Ramos (cell line): ENCODE data around the gene FOXP1.

Source experiments
- in situ Hi-C: fragments of 300-500 bp; cut with MboI; formaldehyde crosslinking; loops from one replicate; pipeline ENCODE4 v1.14.3; 2022; ENCODE audit warnings: low sequenced_read_pairs; ENCODE audit not compliant: unreplicated experiment

Gene FOXP1

GRCh38 chr3:71214797-71215196 is 368.7 kb downstream of the FOXP1 start:
- in situ Hi-C loops, result no loop called here

- in situ Hi-C loops, result no loop called here
Observed at GRCh38 chr3:71214016-71214415, 369.5 kb downstream of the FOXP1 start.

GRCh38 chr3:71211083-71211482 is 372.4 kb downstream of the FOXP1 start:
- in situ Hi-C loops, result no loop called here

GRCh38 chr3:71210257-71211007 is 373.1 kb downstream of the FOXP1 start:
- in situ Hi-C loops, result no loop called here

GRCh38 chr3:71208211-71209095 is 375.1 kb downstream of the FOXP1 start:
- in situ Hi-C loops, result no loop called here

- in situ Hi-C loops, result no loop called here
Observed at GRCh38 chr3:71207632-71208031, 375.9 kb downstream of the FOXP1 start.

- in situ Hi-C loops, result no loop called here
Observed at GRCh38 chr3:71206305-71207165, 377.0 kb downstream of the FOXP1 start.

- in situ Hi-C loops, result no loop called here
Observed at GRCh38 chr3:71203727-71204488, 379.6 kb downstream of the FOXP1 start.

- in situ Hi-C loops, result no loop called here
Observed at GRCh38 chr3:71202848-71203533, 380.5 kb downstream of the FOXP1 start.

GRCh38 chr3:71201939-71202338 is 381.6 kb downstream of the FOXP1 start:
- in situ Hi-C loops, result no loop called here

GRCh38 chr3:71197841-71198565 is 385.5 kb downstream of the FOXP1 start:
- in situ Hi-C loops, result no loop called here

- in situ Hi-C loops, result no loop called here
Observed at GRCh38 chr3:71195492-71195891, 388.0 kb downstream of the FOXP1 start.

- in situ Hi-C loops, result no loop called here
Observed at GRCh38 chr3:71194785-71195184, 388.7 kb downstream of the FOXP1 start.

- in situ Hi-C loops, result no loop called here
Observed at GRCh38 chr3:71191031-71191482, 392.5 kb downstream of the FOXP1 start.

GRCh38 chr3:71189480-71189879 is 394.0 kb downstream of the FOXP1 start:
- in situ Hi-C loops, result no loop called here

GRCh38 chr3:71187715-71188114 is 395.8 kb downstream of the FOXP1 start:
- in situ Hi-C loops, result no loop called here

- in situ Hi-C loops, result no loop called here
Observed at GRCh38 chr3:71186801-71187200, 396.7 kb downstream of the FOXP1 start.

- in situ Hi-C loops, result no loop called here
Observed at GRCh38 chr3:71185733-71186455, 397.6 kb downstream of the FOXP1 start.
